ENCODE results near the gene STUM. TPM values are rescaled to one million over a fixed set of nuclear protein-coding genes. Genes with fewer than 3 reads are reported as not detected.
"Not testable (repeated sequence)": the region's sequence is repeated elsewhere in the genome, so short reads cannot be mapped to it uniquely, and the experiment has no call there.

The STUM gene
- total RNA-seq, 1 donor from 2014 or later, result not detected

DNA sequence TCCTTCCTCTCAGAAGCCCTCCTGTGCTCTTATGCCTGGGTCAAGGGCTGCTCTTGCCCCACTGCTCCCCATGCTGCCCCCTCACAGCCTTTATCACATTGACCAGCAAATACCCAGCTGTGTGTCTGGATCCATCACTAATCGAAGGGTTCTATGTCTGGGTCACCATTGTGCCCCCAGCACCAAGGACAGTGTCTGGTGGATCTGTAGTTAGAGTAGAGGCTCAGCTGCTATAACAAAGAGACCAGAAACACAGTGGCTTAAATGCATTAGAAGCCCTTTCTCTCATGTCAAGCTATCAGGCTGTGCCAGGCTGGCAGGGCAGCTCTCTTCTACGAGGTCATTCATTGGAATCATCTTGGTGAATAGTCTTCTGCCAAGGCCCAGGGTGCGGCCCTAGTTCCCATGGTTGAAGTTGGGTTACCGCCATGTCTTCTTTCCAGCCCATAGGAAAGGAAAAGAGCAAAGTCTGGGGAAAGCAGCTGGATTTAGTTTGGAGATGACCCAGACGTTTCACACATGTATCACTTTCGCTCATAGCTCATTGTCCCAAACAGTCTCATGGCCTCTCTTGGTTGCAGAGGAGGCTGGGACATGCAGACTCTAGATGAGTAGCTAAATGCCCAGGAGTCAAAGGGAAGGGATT, 32.2 kb downstream of the STUM start:
- DNase-seq (ENCODE audit: low read depth, low spot score), result no peak

DNA sequence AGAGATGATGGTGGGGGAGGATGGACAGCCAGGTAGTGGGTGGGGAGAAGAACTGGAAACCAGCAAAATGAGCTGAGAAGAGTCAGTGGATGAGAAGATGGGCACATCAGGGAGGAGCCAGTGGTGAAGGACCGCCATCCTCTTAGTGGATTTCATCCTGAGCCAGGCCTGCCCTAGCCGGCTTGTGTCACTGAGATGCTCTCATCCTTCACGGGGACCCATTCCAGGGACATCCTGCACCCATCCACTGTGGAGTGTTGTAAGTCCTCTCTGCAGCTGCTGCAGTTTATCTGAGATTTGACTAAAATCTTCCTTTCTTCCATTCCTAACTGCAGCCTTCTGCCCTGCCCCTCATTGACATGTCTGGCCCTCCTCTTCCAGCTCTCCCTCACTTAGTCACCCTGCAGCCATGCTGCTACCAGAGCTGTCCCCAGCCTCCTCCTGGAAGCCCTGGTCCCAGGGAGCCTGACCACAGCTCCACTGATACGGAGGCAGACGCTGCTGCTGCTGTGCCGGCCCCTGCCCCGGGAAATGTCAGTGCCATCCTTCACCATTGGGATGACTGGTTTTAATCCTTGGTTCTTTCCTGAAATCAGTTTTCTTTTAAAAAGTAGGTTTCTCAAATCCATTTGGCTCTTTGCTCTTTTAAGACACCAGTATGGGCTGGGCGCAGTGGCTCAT, 33.2 kb downstream of the STUM start:
- no peak for DNase-seq (ENCODE audit: low read depth, low spot score)

- no peak for DNase-seq (ENCODE audit: low read depth, low spot score)
Measured at GRCh38 chr1:226582966-226583365, 34.4 kb downstream of the STUM start.

GRCh38 chr1:226584164-226584563, 35.6 kb downstream of the STUM start:
- no peak for DNase-seq (ENCODE audit: low read depth, low spot score)

DNA sequence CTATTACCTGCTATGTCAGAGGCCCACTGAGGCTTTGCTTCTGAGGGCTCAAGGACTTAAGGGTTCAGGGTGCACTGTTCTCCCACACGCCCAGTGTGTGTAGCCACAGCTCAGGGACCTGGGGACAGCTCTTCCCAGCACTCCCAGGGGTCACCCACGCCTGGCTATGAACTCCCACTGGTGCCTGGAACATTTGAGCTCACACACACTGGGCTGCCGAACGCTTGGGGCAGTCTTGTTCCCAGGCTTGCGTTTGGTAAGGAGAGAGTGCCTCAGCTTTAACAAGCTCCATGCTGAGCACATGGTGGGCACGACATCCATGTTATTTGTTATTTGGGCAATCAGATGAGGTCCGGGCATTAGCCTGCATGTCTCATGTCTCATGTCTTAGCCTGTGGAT, 37.6 kb downstream of the STUM start:
- DNase-seq (ENCODE audit: low read depth, low spot score), result no peak

DNA sequence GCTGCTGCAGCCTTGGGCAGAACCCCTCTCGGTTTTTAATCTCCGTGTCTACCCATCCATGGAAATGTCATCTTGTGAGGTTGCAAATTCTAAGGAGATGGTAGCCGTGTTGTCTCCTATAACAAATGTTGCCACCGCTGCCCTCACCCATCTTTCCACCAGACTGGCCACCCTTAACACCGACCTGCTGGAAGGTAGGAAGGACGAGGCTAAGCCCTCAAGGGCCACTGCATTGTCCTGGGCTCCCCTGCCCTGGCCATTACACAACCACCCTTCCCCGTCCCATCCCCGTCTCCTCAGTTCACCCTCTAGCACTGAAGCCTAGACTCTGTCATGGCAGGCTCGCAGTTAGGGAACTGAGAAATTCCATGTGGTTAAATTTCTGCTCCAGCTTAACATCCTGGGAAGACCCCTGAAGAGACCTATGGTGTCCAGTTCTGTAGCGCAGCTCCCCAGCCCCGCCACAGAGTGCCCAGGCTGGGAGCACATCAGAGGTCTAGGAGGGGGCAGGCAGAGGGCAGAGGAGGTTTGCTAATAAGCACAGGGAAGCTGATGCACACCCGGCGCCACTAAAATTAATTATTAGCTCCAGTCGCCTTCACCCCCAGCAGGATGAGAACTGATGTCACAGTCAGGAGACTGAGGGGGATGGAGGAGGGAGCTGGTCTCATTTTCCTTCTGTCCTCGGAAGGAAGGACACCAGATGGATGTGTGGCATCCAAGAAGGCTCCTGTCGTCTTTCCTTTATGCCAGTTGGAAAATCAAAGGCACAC, 38.3 kb downstream of the STUM start:
- no peak for DNase-seq (ENCODE audit: low read depth, low spot score)

DNA sequence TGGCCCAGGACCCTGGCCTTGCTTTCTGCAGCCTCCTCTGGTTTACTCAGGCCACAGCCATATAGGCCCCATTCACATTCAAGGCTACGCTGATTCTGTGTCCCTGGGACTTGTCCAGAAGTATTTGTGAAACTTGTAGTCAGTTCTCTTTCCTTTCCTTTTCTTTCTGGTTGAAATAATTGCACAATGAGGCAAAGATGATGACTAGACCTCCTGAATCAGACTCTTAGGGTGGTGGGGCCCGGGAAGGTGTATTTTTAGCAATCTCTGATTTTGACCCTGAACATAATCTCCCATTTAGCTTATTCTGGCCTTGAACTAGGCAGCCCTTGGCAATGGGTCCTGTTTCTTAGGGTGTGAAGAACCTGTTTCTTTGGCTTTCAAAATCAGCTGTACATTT, 39.9 kb downstream of the STUM start:
- DNase-seq (ENCODE audit: low read depth, low spot score), result no peak

DNA sequence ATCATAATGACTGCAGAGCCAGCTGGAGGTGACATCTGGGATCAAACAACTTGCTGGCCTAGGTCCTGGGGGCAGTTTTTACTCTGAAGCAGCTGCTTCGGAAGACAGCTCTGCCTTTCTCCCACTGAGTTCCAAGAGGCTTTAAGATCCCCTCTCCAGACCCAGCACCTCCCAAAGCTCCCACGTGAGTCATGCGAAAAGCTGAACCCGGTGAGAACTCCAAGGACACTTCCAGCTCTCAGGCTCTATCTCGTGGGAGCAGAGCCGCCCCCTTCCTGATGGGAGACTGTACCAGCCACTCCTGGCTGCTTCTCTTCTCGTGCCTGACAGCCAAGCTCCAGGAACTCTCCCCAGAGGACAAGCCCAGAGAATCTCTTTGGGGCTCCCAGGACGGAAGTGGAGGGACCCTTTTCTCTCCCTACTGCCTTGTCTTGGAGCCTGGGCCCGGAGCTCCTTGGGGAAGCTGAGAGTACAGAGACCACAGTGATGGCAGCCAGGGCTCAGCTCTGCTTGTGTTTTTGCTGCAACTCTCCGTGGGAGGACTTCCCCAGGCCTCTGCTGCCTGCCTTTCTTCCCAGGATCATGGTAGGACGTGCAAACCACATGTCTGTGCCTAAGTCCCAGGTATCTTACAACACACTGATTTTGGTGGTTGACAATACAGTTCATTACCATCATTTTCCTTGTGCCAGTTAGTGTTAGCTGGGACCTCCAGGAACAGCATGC, 40.6 kb downstream of the STUM start:
- no peak for DNase-seq (ENCODE audit: low read depth, low spot score)

GRCh38 chr1:226590614-226591013, 42.0 kb downstream of the STUM start:
- DNase-seq (ENCODE audit: low read depth, low spot score), result no peak

- no peak for DNase-seq (ENCODE audit: low read depth, low spot score)
Measured at GRCh38 chr1:226593541-226593940, 45.0 kb downstream of the STUM start.

- no peak for DNase-seq (ENCODE audit: low read depth, low spot score)
Measured at GRCh38 chr1:226596531-226597165, 48.1 kb downstream of the STUM start.

DNA sequence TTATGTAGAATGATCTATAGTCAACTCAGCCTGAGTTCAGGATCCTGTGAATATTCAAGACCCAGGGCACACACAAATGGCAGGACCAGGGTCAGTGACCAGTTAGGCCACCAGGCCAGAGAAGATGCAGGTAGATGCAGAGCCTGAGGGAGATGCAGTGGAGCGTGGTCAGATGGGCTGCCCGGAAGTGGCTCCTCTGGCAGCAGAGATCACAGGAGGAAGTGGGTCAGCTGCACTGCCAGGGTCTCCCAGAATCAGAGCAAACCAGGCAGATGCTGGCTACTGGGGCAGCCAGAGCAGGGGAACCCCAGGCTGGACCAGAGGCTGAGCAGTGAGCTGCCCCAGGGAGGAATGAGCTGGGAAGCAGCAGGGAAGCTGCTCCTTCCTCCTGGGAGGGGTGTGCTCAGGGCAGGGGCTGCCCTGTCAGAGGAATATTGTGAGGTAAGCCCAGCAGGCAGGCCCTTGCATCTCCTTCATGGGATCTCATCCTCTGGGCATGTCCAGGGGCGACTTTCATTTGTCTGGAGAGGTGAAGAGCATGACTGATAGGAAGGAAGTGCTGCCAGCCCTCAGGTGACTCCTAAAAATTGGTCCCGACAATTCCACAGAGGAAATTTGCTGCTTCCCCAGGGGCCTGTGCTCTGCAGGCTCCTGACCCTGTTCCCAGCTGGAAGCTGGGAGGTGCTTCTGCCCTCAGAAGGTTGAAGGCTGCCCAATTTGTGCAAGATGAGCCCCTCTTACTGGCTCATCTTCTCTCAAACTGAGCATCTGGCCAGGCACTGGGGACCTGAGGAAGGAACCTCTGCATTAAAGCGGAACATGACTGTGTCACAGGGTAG, 49.3 kb downstream of the STUM start:
- DNase-seq (ENCODE audit: low read depth, low spot score), result no peak

DNA sequence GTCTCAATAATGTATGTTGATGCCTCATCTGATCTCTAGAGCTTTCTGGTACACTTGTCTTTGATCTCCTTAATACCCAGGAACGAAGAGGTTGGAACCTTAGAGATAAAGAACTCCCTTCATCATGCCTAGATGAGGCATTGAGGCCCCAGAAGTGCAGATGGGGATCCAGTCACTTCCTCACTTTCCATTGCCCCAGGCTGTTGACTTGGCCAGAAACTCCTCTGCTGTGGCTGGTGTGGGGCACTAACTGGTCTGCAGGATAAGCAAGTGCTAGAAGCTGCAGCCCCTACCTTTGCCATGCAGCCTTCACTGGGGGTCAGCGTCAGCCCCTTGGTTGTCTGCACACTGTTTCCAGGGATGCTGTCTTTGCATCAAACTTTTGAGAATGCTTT, 49.9 kb downstream of the STUM start:
- no peak for DNase-seq (ENCODE audit: low read depth, low spot score)

DNA sequence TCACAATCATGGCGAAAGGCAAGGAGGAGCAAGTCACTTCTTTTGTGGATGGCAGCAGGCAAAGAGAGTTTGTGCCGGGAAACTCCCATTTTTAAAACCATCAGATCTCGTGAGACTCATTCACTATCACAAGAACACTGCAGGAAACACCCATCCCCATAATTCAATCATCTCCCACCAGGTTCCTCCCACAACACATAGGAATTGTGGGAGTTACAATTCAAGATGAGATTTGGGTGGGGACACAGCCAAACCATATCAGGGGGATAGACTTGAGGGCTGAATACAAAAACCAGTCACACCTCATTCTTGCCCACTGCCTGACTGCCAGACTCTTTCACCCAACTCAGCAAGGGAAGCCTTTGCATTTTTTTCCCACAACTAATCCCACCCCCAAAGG, 50.4 kb downstream of the STUM start:
- DNase-seq (ENCODE audit: low read depth, low spot score), result not testable (repeated sequence)

DNA sequence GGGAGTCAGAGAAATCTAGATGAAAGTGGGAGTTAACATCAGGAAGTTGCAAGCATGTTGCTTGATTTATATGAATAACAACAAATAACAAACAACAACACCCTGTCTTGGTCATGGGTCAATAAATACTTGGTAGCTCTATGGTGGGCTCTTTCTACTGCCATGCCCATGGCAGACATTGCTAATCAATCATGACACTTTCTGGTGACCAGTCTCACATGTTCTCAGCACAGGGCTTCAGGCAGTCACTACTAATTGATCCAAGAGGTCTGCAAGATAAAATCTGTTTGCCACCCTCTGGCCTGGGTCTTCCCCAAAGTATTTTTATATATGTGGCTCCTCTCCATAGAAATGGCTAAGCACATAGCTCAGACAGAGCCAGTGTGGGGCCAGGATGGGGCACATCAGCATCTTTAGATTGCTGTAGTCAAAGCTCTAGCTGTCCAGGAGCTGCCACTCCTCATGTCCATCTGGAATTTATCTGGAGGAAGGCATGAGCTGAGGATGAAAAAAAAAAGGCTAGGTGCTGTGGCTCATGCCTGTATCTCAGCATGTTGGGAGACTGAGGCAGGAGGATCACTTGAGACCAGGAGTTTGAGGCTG, 51.2 kb downstream of the STUM start:
- DNase-seq (ENCODE audit: low read depth, low spot score), result no peak

GRCh38 chr1:226600254-226600653, 51.7 kb downstream of the STUM start:
- DNase-seq (ENCODE audit: low read depth, low spot score), result no peak

DNA sequence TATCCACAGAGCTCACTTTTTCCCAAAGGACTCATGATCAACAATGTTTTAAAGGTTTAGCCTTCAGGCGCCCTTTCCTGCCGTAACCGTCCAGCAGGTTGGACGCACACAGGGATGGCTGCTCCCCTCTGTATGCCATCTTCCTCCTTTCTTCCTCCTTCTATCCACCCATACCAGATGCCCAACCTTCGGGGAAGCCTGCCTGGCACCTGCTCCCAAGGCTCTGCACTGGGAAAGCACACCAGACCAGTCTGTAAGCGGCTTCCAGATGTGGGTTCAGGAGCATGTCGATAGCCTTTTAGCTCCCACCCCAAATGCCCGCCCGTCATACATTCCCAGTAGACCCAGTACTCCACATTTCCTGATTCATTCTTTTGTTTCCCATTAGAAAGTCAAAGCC, 52.9 kb downstream of the STUM start:
- no peak for DNase-seq (ENCODE audit: low read depth, low spot score)

DNA sequence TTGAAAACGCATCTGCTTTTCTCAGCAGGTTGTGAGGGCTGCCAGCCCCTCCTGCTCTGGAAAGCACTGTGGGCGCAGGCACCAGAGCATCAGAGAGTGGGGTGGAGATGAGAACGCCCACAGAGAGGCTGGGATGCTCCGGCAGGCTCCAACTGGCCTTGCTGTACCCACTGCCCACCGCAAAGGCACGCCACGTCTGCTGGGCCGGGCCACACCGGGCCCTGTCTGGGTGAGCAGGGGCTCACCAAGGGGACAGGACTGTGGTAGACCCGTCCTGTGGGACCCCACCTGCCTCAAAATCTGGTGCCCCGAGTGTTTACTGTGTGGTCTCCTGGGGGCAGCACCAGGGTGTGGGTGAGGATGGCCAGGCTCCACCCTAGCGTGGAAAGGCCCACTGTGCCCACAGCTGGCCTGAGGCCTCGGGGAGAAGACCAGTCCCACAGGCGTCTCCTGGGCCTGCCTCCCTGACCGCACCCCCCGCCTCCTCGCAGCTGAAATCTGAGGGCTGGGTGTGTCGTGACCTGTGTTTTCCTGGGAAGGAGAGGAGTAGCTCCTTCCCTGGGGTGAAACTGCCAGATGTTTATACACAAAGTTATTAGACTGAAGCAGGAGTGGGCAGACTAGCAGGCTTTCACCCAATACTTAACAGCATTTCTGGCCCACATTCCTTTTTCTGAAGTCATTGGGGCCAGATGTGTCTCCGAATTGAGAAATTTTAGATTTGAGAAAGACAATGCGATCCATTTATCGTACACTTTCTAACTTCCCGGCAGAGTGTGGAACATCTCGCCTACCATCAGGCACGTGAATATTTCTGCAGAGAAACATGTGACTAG, 53.8 kb downstream of the STUM start:
- no peak for DNase-seq (ENCODE audit: low read depth, low spot score)
